HFF-Myc (cell line): Measurements from ENCODE around the gene SLITRK4.

Experiments used
- DNase-seq: peaks from one replicate; pipeline ENCODE4 v3.0.0-alpha.2; 2011; ENCODE audit warnings: low read depth; ENCODE audit errors: extremely low read depth
- H3K4me3 ChIP-seq: replicated peaks from 2 replicates; pipeline ENCODE4 v1.5.1; 2011; ENCODE audit warnings: low read depth, mild to moderate bottlenecking, control low read depth, low read length
- TF ChIP-seq, protein P1 (sequence below): IDR thresholded peaks from 2 replicates; pipeline ENCODE4 v1.5.1; 2012; ENCODE audit warnings: mild to moderate bottlenecking, low read depth, low read length, control low read depth; ENCODE audit errors: missing control alignments

Gene SLITRK4

DNA sequence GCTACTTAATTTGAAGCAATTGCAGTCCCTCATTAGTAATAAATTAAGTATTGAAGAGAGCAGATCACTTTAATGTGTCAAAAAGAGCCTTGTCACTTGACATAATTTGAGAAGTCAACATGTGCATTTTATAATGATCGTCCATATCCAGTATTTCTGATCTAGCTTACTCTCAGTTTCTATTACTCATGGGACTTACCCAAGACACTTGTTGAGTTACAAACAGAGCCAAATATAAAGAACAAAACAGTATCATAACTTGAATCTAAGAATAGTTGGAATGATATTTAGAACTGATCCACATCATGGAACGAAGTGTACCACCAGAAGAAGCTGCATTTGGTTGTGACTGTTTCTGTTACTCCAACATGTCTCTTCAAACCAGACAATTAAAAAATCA, 54.7 kb downstream of the SLITRK4 start:
- no peak overlapping the region for H3K4me3 ChIP-seq
- TF ChIP-seq, protein P1, sequence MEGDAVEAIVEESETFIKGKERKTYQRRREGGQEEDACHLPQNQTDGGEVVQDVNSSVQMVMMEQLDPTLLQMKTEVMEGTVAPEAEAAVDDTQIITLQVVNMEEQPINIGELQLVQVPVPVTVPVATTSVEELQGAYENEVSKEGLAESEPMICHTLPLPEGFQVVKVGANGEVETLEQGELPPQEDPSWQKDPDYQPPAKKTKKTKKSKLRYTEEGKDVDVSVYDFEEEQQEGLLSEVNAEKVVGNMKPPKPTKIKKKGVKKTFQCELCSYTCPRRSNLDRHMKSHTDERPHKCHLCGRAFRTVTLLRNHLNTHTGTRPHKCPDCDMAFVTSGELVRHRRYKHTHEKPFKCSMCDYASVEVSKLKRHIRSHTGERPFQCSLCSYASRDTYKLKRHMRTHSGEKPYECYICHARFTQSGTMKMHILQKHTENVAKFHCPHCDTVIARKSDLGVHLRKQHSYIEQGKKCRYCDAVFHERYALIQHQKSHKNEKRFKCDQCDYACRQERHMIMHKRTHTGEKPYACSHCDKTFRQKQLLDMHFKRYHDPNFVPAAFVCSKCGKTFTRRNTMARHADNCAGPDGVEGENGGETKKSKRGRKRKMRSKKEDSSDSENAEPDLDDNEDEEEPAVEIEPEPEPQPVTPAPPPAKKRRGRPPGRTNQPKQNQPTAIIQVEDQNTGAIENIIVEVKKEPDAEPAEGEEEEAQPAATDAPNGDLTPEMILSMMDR = no peak
- no peak for DNase-seq

DNA sequence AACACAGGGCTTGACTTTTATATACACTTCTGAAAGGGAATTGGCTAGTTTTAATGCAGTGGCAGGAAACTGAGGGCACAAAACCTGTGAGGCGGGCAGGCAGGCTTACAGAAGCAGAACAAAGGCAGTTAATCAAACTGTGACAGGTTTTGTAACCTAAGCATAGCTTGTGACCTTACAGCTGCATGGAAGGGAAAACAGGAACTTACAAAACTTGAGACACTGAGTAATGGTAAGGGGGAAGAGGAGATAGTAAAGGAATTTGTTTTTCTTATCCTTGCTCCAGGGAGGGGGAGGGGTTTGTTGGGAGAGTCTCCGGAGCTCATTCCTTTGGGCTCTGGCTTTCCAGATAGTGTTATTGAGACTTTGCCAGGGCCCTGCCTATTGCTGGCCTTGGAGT, 55.6 kb downstream of the SLITRK4 start:
- TF ChIP-seq, protein P1 = no peak
- no peak for DNase-seq
- no peak overlapping the region for H3K4me3 ChIP-seq
